Fibroblast of villous mesenchyme (primary cell): ENCODE measurements around the gene PRRC1. TPM values are rescaled to one million over a fixed set of nuclear protein-coding genes. Genes with fewer than 3 reads are reported as not detected.

Experiments used
- DNase-seq: peaks from one replicate; pipeline ENCODE4 v3.0.0-alpha.2; 2010; ENCODE audit warnings: low read depth
- H3K4me3 ChIP-seq: 2 replicates; pipeline ENCODE4 v1.5.1; 2011; ENCODE audit warnings: low read depth, mild to moderate bottlenecking, low read length
- total RNA-seq: library from RNA; depleted of rRNA; stranded (reverse); fragments of >200 nt; gene quantifications from 2 replicates; pipeline ENCODE4 v1.2.3, GENCODE V29; 2012
- TF ChIP-seq, protein P1 (sequence below): IDR thresholded peaks from 2 replicates; pipeline ENCODE4 v1.5.1; 2012; ENCODE audit warnings: low read depth, mild to moderate bottlenecking, low read length; ENCODE audit not compliant: insufficient read depth

Gene PRRC1
- total RNA-seq, 1 donor = 99.3 TPM

- H3K4me3 ChIP-seq = no peak overlapping the region
- TF ChIP-seq, protein P1, sequence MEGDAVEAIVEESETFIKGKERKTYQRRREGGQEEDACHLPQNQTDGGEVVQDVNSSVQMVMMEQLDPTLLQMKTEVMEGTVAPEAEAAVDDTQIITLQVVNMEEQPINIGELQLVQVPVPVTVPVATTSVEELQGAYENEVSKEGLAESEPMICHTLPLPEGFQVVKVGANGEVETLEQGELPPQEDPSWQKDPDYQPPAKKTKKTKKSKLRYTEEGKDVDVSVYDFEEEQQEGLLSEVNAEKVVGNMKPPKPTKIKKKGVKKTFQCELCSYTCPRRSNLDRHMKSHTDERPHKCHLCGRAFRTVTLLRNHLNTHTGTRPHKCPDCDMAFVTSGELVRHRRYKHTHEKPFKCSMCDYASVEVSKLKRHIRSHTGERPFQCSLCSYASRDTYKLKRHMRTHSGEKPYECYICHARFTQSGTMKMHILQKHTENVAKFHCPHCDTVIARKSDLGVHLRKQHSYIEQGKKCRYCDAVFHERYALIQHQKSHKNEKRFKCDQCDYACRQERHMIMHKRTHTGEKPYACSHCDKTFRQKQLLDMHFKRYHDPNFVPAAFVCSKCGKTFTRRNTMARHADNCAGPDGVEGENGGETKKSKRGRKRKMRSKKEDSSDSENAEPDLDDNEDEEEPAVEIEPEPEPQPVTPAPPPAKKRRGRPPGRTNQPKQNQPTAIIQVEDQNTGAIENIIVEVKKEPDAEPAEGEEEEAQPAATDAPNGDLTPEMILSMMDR = no peak
- DNase-seq = no peak
Observed at GRCh38 chr5:127586066-127586770, 68.8 kb downstream of the PRRC1 start.

DNA sequence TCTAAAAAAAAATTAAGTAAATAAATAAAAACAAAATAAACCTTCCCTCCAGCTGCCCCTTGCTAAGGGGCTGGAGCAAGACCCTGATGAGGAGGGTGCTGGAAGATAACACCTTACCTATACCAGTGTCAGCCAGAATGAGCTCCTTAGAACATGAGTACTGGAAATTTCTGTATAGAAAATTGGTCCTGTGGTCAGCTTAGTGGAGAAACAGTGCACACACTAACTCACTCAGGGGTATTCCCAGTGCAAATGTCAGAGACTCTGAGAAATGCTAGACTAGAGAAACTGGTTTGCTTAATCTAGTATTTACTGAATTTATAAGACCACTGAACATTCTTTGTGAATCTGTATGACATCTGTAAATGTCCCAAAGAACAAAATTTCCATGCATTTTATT, 69.4 kb downstream of the PRRC1 start:
- no peak overlapping the region for H3K4me3 ChIP-seq
- TF ChIP-seq, protein P1 = no peak
- no peak for DNase-seq

DNA sequence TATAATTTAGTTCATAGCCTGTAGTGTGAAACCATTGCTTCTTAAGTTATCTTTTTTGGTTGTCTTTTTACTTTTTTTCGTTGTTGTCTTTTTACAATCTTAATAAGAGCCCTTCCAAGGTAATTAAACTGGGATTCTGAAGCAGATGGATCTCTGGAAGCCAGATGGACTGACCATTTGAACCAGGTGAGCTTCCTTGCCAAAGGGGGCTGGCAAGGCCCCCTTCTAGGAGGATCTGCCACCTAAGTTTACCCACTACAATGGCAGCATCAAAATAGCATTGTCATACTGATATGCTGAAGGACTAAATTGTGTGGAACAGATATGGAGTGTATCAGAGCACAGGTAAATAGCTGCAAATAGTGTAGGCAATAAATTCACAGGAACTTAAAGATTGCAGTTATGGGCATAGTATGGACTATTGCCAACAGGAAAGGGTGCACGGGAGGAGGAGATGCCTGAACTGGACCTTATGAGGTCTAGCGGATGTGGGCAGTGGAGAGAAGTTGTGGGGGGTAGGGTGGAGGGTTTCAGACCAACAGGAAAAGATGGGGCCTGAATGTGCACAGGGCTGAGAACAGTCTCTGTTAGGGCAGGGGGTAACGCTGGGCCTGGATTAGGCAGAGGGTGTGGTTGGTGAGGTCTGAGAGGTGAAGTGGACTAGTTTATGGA, 69.9 kb downstream of the PRRC1 start:
- DNase-seq = no peak
- TF ChIP-seq, protein P1 = no peak

GRCh38 chr5:127588368-127588767, 70.9 kb downstream of the PRRC1 start:
- DNase-seq = no peak
- H3K4me3 ChIP-seq = no peak overlapping the region
- TF ChIP-seq, protein P1 = no peak

More for the DNA sequence above, 69.9 kb downstream of the PRRC1 start:
- no peak overlapping the region for H3K4me3 ChIP-seq

DNA sequence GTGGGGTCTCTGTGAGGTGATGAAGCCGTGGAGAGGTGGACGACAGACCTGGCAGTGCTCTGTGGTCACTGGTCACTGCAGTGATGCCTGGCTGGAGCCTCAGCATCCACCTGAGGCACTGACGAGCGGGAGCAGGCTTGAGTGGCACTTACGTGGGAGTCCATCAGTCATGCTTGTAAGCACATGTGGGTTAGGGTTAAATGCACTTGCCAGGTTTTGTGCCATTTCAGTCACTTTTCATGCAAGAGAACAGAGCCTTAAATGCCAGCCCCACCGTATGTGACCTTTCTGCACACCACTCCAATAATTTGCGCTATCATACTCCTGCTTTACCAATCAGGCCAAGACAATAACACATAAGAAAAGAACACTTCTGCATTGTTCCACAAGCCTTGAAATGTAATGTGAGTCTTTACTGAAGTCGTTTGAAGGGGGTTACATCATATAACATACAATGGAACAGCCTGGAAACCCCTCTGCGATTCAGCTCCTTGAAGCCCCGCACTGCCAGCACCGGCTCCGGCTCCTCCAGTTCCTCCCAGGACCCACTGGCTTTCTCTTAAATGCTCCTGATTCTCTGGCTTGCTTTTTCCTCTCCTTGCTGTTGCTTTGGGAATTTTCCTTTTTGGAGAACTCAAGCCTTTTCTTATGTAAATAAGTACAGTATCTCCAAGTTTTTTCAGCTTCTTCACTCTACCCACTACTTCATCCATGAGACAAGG, 72.0 kb downstream of the PRRC1 start:
- TF ChIP-seq, protein P1 = no peak
- DNase-seq = no peak
- H3K4me3 ChIP-seq = no peak overlapping the region

DNA sequence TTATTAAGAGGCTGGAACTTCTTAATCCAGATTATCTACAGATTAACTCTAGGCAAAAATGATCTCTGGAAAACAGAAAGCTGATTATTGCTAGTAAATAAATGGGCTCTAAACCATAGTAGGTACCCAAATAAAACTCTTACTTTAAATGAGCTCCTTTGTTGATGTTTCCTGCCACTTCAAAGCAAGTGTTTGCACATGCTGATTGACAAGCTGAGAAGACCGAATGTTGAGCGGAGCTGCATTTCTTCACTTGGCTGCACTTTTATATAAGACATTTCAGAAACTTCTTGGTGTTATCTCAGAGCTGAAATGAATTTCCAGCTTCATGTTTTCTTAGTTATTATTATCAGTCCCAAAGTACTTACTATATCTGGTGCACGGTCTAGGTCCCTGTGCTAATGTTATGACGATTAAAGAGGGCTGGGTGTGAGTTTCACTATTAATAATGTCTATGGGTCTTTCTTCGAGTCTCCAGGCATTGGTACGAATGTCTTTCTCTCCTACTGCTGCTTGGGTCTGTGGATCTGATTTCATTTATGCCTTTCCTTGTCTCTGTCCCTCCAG, 72.8 kb downstream of the PRRC1 start:
- no peak overlapping the region for H3K4me3 ChIP-seq
- TF ChIP-seq, protein P1 = no peak
- no peak for DNase-seq
